GM23248 (cell line): ENCODE results near the gene CACHD1. TPM values are rescaled to one million over a fixed set of nuclear protein-coding genes. Genes with fewer than 3 reads are reported as not detected.
A peak's percentile ranks its signal among the peaks of the same experiment; 100 is the strongest.

ENCODE experiments used
- DNase-seq: peaks from one replicate; pipeline ENCODE4 v3.0.0-alpha.2; 2015
- H2AFZ ChIP-seq: fragments of 200-600 bp; sonication (generic); 2 replicates; pipeline ENCODE4 v1.6.1; 2016; ENCODE audit warnings: antibody characterized with exemption
- H3F3A ChIP-seq: fragments of 200-600 bp; sonication (generic); 2 replicates; pipeline ENCODE4 v1.6.1; 2016; ENCODE audit warnings: mild to moderate bottlenecking, antibody characterized with exemption, mixed run types; ENCODE audit not compliant: insufficient read depth
- H3K27ac ChIP-seq: fragments of 200-600 bp; sonication (generic); 2 replicates; pipeline ENCODE4 v1.5.1; 2016; ENCODE audit warnings: mild to moderate bottlenecking
- H3K27me3 ChIP-seq: fragments of 200-600 bp; sonication (generic); replicated peaks from 2 replicates; pipeline ENCODE4 v1.6.1; 2016; ENCODE audit warnings: mild to moderate bottlenecking; ENCODE audit not compliant: insufficient read depth
- H3K36me3 ChIP-seq: fragments of 200-600 bp; sonication (generic); 2 replicates; pipeline ENCODE4 v1.6.1; 2016; ENCODE audit warnings: low read depth, mild to moderate bottlenecking
- H3K4me1 ChIP-seq: fragments of 200-600 bp; sonication (generic); 2 replicates; pipeline ENCODE4 v1.6.1; 2016; ENCODE audit warnings: mild to moderate bottlenecking; ENCODE audit not compliant: insufficient read depth
- H3K4me2 ChIP-seq: fragments of 200-600 bp; sonication (generic); one replicate; pipeline ENCODE4 v1.6.1; 2016; ENCODE audit warnings: mild to moderate bottlenecking; ENCODE audit not compliant: unreplicated experiment
- H3K4me3 ChIP-seq: fragments of 200-600 bp; sonication (generic); 2 replicates; pipeline ENCODE4 v1.5.1; 2016; ENCODE audit warnings: mild to moderate bottlenecking
- H3K79me2 ChIP-seq: fragments of 200-600 bp; sonication (generic); 2 replicates; pipeline ENCODE4 v1.6.1; 2016; ENCODE audit warnings: mild to moderate bottlenecking; ENCODE audit not compliant: insufficient read depth
- H3K9ac ChIP-seq: fragments of 200-600 bp; sonication (generic); 2 replicates; pipeline ENCODE4 v1.6.1; 2016; ENCODE audit warnings: mild to moderate bottlenecking
- H3K9me2 ChIP-seq: fragments of 200-600 bp; sonication (generic); 2 replicates; pipeline ENCODE4 v1.6.1; 2016; ENCODE audit warnings: mixed run types, mild to moderate bottlenecking, moderate library complexity; ENCODE audit not compliant: insufficient read depth
- H3K9me3 ChIP-seq: fragments of 200-600 bp; sonication (generic); one replicate; pipeline ENCODE4 v1.6.1; 2017; ENCODE audit warnings: low read depth
- H4K20me1 ChIP-seq: fragments of 200-600 bp; sonication (generic); 2 replicates; pipeline ENCODE4 v1.6.0; 2016; ENCODE audit not compliant: insufficient read depth
- EZH2 ChIP-seq: fragments of 200-600 bp; sonication (generic); IDR thresholded peaks from 2 replicates; pipeline ENCODE4 v1.6.1; 2018; ENCODE audit warnings: antibody characterized with exemption, mild to moderate bottlenecking; ENCODE audit not compliant: insufficient read depth, poor library complexity, severe bottlenecking
- EZH2phosphoT487 ChIP-seq: fragments of 200-600 bp; sonication (generic); IDR thresholded peaks from 2 replicates; pipeline ENCODE4 v1.6.1; 2018; ENCODE audit warnings: antibody characterized with exemption, moderate library complexity, mild to moderate bottlenecking, low read depth; ENCODE audit not compliant: insufficient read depth
- WGBS, 2 experiments: methylation state at CpG; one replicate each; pipeline ENCODE4 v1.1.6; 2015 to 2017; ENCODE audit warnings: low lambda C conversion rate in 2 of 2, low coverage in 1 of 2; ENCODE audit errors: missing lambda C conversion rate in 2 of 2; 5-methylcytosine and 5-hydroxymethylcytosine counted together
- in situ Hi-C: fragments of 300-500 bp; cut with MboI; formaldehyde crosslinking; loops from 2 replicates; pipeline ENCODE4 v1.15.0; 2020
- polyA plus RNA-seq: library from polyadenylated mRNA; unstranded; fragments of >200 nt; fragmentation: Nextera tagmentation; extraction: Ambion mirVana; gene quantifications from 2 replicates; pipeline ENCODE4 v1.2.1, GENCODE V29; 2016
- total RNA-seq: library from RNA; depleted of rRNA; stranded (reverse); fragments of >200 nt; shearing (Covaris generic); gene quantifications from 2 replicates; pipeline ENCODE4 v1.2.3, GENCODE V29; 2014

CACHD1 gene
- total and polyA plus RNA-seq, 2 experiments from 2014 or later = 1.9 to 9.3 TPM

GRCh38 chr1:64435000-64435399, 34.9 kb upstream of the CACHD1 start:
- WGBS, 2 experiments = 69 to 71% methylated on average over 6 of the region's 6 CpGs
- H2AFZ ChIP-seq = no peak overlapping the region
- no peaks in the 10 kb centered on the region for H3K36me3 ChIP-seq
- no peaks in the 10 kb centered on the region for H4K20me1 ChIP-seq
- DNase-seq = no peak
- H3F3A ChIP-seq = no peaks in the 10 kb centered on the region
- no peak overlapping the region for H3K9ac ChIP-seq
- no peak overlapping the region for H3K4me2 ChIP-seq
- H3K4me3 ChIP-seq = no peak overlapping the region
- 0 out of 2 replicates have a peak, but pooled peaks cover 1% of the 10 kb centered on the region for H3K4me1 ChIP-seq
- in situ Hi-C loops = no loop called here
- H3K9me3 ChIP-seq = no peaks in the 10 kb centered on the region
- H3K27ac ChIP-seq = no peak overlapping the region
- TF ChIP-seq EZH2phosphoT487 = no peak
- TF ChIP-seq EZH2 = no peak
- H3K27me3 ChIP-seq = no peaks in the 10 kb centered on the region
- H3K79me2 ChIP-seq = no peaks in the 10 kb centered on the region
- H3K9me2 ChIP-seq = no peaks in the 10 kb centered on the region

GRCh38 chr1:64437453-64437852, 32.5 kb upstream of the CACHD1 start:
- Histone ChIP-seq H3K79me2 (no peaks in the 10 kb centered on the region), H2AFZ (no peak overlapping the region), H3K9ac (no peak overlapping the region), H3K4me3 (no peak overlapping the region), H3K36me3 (no peaks in the 10 kb centered on the region), H4K20me1 (no peaks in the 10 kb centered on the region), H3K27ac (no peak overlapping the region), H3K4me1 (0 out of 2 replicates have a peak, but pooled peaks cover 11% of the 10 kb centered on the region), H3F3A (no peaks in the 10 kb centered on the region), H3K9me3 (no peaks in the 10 kb centered on the region), H3K4me2 (no peak overlapping the region), H3K27me3 (no peaks in the 10 kb centered on the region), H3K9me2 (no peaks in the 10 kb centered on the region)
- peak; percentile 31 for DNase-seq
- in situ Hi-C loops = no loop called here
- TF ChIP-seq EZH2phosphoT487 (no peak), EZH2 (no peak)
- 34 to 52% methylated on average over 2 of the region's 2 CpGs for WGBS, 2 experiments

DNA sequence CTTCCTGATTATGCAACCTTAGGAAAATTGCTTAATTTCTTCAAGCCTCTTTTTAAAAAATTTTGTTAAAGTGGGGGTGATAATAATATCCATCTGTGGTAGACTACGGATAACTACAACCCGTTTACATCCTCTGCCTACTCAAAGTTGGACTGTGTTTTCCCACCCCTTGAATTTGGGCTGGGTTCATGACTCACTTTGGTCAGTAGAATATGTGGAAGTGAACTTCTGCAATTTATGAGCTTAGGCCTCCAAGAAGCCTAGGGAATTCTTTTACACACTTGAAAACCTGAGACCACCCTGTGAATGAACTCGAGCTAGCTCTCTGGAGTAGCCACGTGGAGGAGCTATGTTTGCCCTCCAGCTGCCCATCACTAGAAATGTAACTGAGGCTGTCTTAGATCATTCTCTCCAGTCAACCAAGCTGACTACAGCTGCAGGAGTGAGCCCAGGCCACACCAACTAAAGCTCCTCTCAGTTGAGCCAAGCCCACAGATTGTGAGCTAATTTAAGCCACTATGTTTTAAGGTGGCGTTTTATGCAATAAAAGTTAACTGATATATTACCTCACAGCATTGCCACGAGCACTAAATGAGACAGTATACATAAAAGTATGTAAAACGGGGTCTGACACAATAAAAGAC, 29.6 kb upstream of the CACHD1 start:
- no peaks in the 10 kb centered on the region for H4K20me1 ChIP-seq
- no peak overlapping the region for H3K27ac ChIP-seq
- no peak overlapping the region for H3K4me2 ChIP-seq
- TF ChIP-seq EZH2 = no peak
- no peak for TF ChIP-seq EZH2phosphoT487
- WGBS, 2 experiments = 31 to 32% methylated on average over 7 of the region's 7 CpGs
- 0 out of 2 replicates have a peak, but pooled peaks cover 11% of the 10 kb centered on the region for H3K4me1 ChIP-seq
- no peaks in the 10 kb centered on the region for H3K36me3 ChIP-seq
- 0 out of 2 replicates have a peak, but pooled peaks cover 5% of the 10 kb centered on the region for H3K27me3 ChIP-seq
- H3K4me3 ChIP-seq = no peak overlapping the region
- H2AFZ ChIP-seq = 0 out of 2 replicates have a peak overlapping the region, but pooled peaks have one; percentile 41
- peak; percentile 33 for DNase-seq
- no peak overlapping the region for H3K9ac ChIP-seq
- H3K9me2 ChIP-seq = no peaks in the 10 kb centered on the region
- in situ Hi-C loops = no loop called here
- H3K9me3 ChIP-seq = no peaks in the 10 kb centered on the region
- no peaks in the 10 kb centered on the region for H3F3A ChIP-seq
- no peaks in the 10 kb centered on the region for H3K79me2 ChIP-seq

DNA sequence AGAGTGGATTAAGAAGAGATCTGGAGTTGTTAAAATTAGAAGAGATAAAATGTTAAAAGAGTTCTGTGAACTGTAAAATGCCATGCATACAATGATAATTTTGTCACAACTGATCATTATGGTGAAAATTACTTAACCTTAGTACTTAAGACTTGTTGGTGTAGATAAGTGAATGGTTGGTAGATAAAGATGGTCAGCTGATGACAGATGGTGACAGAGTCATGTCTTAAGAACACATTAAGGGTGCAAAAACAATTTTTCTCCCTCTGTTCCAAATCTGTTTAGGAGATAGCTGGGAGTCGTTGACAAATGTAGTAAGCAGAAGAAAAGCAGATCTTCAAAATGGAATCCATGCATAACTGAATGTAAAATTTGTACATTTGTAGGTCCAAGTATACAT, 18.5 kb upstream of the CACHD1 start:
- no peak overlapping the region for H3K9ac ChIP-seq
- H3K4me1 ChIP-seq = no peaks in the 10 kb centered on the region
- no peak overlapping the region for H2AFZ ChIP-seq
- TF ChIP-seq EZH2 (no peak), EZH2phosphoT487 (no peak)
- H4K20me1 ChIP-seq = no peaks in the 10 kb centered on the region
- no peaks in the 10 kb centered on the region for H3K9me2 ChIP-seq
- H3K27ac ChIP-seq = no peak overlapping the region
- in situ Hi-C loops = no loop called here
- no peak overlapping the region for H3K4me2 ChIP-seq
- H3K4me3 ChIP-seq = no peak overlapping the region
- no peaks in the 10 kb centered on the region for H3K79me2 ChIP-seq
- H3K9me3 ChIP-seq = no peaks in the 10 kb centered on the region
- WGBS, 2 experiments = 55 to 64% methylated on average over 1 of the region's 1 CpG
- no peak for DNase-seq
- H3F3A ChIP-seq = no peaks in the 10 kb centered on the region
- no peaks in the 10 kb centered on the region; the same call in 1 of the 2 replicates for H3K27me3 ChIP-seq
- H3K36me3 ChIP-seq = no peaks in the 10 kb centered on the region

DNA sequence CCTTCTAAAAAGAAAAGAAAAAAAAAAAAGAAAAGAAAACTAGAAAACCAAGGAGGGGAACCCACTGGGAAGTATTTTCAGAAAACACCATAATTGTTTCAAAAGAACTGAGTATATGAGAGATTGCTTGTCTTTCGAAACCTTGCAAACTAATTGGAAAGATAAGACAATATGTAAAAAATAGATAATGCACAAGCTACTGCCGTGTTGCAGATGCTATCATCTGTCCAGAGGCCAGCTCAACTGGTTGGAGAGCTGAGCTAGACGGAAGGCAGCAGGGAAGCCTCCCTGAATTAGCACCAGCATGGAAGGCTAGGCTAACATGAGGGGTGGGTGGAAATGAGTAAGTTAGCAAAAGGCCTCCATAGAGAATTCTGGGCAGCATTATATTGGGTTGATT, 16.2 kb upstream of the CACHD1 start:
- no peak for DNase-seq
- H3K9me2 ChIP-seq = no peaks in the 10 kb centered on the region
- no peak overlapping the region for H3K9ac ChIP-seq
- no peak overlapping the region for H3K27ac ChIP-seq
- H3K9me3 ChIP-seq = no peaks in the 10 kb centered on the region
- in situ Hi-C loops = no loop called here
- WGBS, 2 experiments = 69 to 79% methylated on average over 3 of the region's 3 CpGs
- no peaks in the 10 kb centered on the region for H3K36me3 ChIP-seq
- H2AFZ ChIP-seq = no peak overlapping the region
- H3K27me3 ChIP-seq = no peaks in the 10 kb centered on the region; the same call in 1 of the 2 replicates
- no peaks in the 10 kb centered on the region for H3F3A ChIP-seq
- H3K4me3 ChIP-seq = no peak overlapping the region
- H3K4me1 ChIP-seq = no peaks in the 10 kb centered on the region
- H4K20me1 ChIP-seq = no peaks in the 10 kb centered on the region
- no peak for TF ChIP-seq EZH2phosphoT487
- no peak for TF ChIP-seq EZH2
- no peak overlapping the region for H3K4me2 ChIP-seq
- H3K79me2 ChIP-seq = no peaks in the 10 kb centered on the region
